GM21515 (cell line): ENCODE data around the gene OR8J3.
"Not testable (repeated sequence)": the region's sequence is repeated elsewhere in the genome, so short reads cannot be mapped to it uniquely, and the experiment has no call there.

Experiments used
- ATAC-seq: cut with Tn5 transposase; IDR thresholded peaks from one replicate; pipeline ENCODE4 v1.9.1; 2021; ENCODE audit not compliant: unreplicated experiment

Gene OR8J3

DNA sequence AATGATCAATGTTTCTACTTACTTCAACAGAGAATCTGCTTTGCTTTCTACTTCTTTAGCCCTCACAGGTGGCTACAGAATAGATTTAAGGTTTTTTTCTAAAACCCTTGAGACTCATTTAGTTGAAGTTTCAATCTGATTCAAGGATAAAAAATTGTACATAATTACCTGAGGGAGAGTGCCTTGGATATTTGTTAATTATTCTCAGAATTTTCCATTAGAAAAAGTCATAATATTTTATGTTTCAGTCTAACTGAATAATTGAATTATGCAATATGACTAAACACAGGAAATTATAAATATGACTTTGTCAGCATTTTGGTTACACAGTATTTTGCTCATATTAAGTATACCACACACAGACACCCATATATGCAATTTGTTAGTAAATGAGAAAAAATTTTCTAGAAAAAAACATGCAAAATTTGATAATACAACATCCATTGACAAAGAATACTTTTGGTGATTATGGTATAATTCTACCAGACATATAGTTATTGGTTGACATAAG lies at the start of gene OR8J3:
OR8J3 (minus strand) TSS at position 51 of the 511 bp plus-strand sequence. CDS start 2,483 bp downstream, outside the sequence.
- no peak for ATAC-seq

DNA sequence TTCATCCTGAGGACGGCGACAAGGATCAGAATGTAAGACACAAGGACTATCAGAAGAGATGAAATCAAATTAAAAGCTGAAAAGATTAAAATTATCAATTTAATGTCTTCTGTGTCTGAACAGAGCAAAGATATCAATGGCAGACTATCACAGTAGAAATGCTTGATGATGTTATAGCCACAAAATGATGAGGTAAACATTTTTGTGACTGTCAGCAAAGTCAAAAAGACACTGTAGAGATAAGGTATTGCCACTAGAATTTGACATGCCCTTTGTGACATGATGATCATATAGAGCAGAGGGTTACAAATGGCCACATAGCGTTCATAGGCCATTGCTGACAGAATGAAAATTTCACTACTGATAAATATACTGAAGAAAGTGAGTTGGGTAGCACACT lies 48.6 kb upstream of the OR8J3 start:
- ATAC-seq: no peak

GRCh38 chr11:56183459-56183858 lies 43.5 kb upstream of the OR8J3 start:
- ATAC-seq: no peak

GRCh38 chr11:56176318-56176717 lies 36.3 kb upstream of the OR8J3 start, which contains the start of gene OR5J2:
TSS of gene OR5J2 (plus strand) at chr11:56176618. CDS start at chr11:56176618, 0 bp downstream.
- no peak for ATAC-seq

GRCh38 chr11:56172256-56172830 lies 32.3 kb upstream of the OR8J3 start:
- ATAC-seq: no peak

DNA sequence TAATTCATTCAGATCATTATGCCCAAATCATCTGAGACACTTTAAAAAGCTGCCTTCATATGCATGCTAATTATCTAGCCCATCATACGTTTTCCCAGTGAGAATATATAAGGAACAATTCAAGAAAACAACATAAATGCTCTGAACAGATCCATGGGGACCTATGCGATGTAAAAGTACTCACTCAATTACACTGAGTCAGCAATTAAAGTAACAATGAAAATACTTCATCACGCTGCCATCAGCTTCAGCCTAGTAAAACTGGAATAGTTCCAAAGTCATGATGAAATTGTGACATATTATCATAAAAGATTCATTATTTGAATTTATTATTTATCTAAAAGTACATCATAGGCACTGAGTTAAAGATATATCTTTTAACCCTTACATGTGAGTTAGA lies 23.8 kb upstream of the OR8J3 start:
- ATAC-seq: no peak

- ATAC-seq: no peak
These were observed 20.2 kb upstream of the OR8J3 start, which contains the start of gene OR8K5 for GRCh38 chr11:56160217-56160616. TSS of gene OR8K5 (minus strand) at chr11:56160317. CDS start at chr11:56160317, 0 bp downstream.

- no peak for ATAC-seq
These were observed 12.3 kb upstream of the OR8J3 start for GRCh38 chr11:56152333-56152732.

DNA sequence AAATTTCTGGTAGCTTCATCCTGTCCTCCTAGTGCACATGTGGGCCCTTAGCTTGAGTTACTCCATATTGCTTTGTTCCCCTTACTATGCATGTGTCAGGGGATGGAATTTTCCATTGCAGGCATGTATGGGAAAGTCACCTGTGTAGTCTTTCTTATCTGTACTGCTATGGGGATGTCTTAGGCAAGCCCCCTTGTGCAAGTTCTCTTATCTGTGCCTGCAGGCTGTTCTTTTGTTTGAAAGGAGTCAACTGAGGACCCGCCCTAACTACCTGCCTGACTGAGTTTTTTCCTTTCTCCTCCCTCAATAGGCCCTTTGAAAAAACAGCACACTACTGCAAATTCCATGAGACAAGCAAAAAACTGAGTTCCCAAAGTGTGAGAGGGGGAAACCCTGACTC lies 11.4 kb upstream of the OR8J3 start:
- no peak for ATAC-seq

DNA sequence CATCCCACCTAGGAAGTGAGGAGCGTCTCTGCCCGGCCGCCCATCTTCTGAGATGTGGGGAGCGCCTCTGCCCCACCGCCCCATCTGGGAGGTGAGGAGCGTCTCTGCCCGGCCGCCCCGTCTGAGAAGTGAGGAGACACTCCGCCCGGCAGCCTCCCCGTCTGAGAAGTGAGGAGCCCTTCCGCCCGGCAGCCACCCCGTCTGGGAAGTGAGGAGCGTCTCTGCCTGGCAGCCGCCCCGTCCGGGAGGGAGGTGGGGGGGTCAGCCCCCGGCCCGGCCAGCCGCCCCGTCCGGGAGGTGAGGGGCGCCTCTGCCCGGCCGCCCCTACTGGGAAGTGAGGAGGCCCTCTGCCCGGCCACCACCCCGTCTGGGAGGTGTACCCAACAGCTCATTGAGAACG lies 3.7 kb upstream of the OR8J3 start:
- ATAC-seq: not testable (repeated sequence)

DNA sequence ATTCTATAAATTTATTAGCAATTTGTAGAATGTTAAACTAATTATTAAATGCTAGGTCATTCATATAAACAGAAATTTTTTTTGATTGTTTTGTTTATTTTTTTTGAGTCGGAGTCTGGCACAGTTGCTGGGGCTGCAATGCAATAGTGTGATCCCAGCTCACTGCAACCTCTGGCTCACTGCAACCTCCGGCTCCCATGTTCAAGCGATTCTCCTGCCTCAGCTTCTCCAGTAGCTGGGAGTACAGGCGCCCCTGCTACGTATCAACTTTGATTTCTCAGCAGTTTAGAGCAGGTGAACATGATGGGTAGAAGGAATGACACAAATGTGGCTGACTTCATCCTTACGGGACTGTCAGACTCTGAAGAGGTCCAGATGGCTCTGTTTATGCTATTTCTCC lies 17.9 kb downstream of the OR8J3 start, which contains the start of gene OR8H3:
OR8H3 (plus strand) TSS at position 301 of the 400 bp plus-strand sequence; CDS start at position 301, 0 bp downstream.
- no peak for ATAC-seq

GRCh38 chr11:56103210-56103737 lies 36.7 kb downstream of the OR8J3 start, which contains the start of gene OR8H2:
TSS of gene OR8H2 (plus strand) at chr11:56103687. CDS start at chr11:56105043, 1,356 bp downstream.
- ATAC-seq: no peak

DNA sequence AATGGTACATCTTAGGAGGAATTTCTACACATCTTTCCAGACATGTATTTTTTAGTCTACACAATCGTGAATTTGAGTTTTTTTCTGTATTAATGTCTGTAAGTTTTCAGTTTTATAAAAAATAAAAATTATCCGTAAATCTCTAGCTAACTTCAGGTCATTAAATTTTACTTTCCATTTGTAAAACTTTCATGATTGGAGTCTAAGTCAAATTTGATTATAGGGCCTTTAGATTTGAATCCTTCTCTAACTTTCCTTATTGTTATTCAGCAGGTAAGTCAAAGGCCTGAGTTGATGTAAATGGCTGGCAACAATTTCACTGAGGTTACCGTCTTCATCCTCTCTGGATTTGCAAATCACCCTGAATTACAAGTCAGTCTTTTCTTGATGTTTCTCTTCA lies 47.0 kb downstream of the OR8J3 start, which contains the start of gene OR8I2:
OR8I2 (plus strand) TSS at position 301 of the 400 bp plus-strand sequence; CDS start at position 301, 0 bp downstream.
- ATAC-seq: no peak

GRCh38 chr11:56089697-56090096 lies 50.3 kb downstream of the OR8J3 start:
- no peak for ATAC-seq
